T-helper 1 cell (primary cell): Measurements from ENCODE around the gene LRRFIP1.

Experiments
- DNase-seq, 5 donors: peaks; one replicate each; pipeline ENCODE4 v3.0.0-alpha.2; 2012 to 2020

The LRRFIP1 gene

GRCh38 chr2:237623428-237624403 is 3.7 kb upstream of the LRRFIP1 start:
- DNase-seq: no peak

GRCh38 chr2:237624565-237624964 is 2.8 kb upstream of the LRRFIP1 start:
- DNase-seq: no peak

- no peak for DNase-seq
Measured at GRCh38 chr2:237625216-237625705, 2.1 kb upstream of the LRRFIP1 start.

- no peak for DNase-seq
Measured at GRCh38 chr2:237625777-237626176, 1.6 kb upstream of the LRRFIP1 start.

- DNase-seq: no peak
Measured at GRCh38 chr2:237626813-237627440, 460 bp upstream of the LRRFIP1 start.

- DNase-seq: no peak
Measured at GRCh38 chr2:237628247-237629187, 1.1 kb downstream of the LRRFIP1 start.

GRCh38 chr2:237629188-237629534 is 1.8 kb downstream of the LRRFIP1 start:
- DNase-seq: no peak

- no peak for DNase-seq
Measured at GRCh38 chr2:237629739-237630138, 2.4 kb downstream of the LRRFIP1 start.

GRCh38 chr2:237630216-237631000 is 3.0 kb downstream of the LRRFIP1 start:
- DNase-seq: no peak

- DNase-seq: no peak
Measured at GRCh38 chr2:237631007-237631785, 3.8 kb downstream of the LRRFIP1 start.

- no peak for DNase-seq
Measured at GRCh38 chr2:237631801-237632585, 4.6 kb downstream of the LRRFIP1 start.

GRCh38 chr2:237633061-237633561 is 5.7 kb downstream of the LRRFIP1 start:
- DNase-seq: no peak

- DNase-seq: no peak
Measured at GRCh38 chr2:237636578-237636977, 9.2 kb downstream of the LRRFIP1 start.

GRCh38 chr2:237637429-237638135 is 10.2 kb downstream of the LRRFIP1 start:
- DNase-seq: no peak

- no peak for DNase-seq
Measured at GRCh38 chr2:237638176-237638575, 10.8 kb downstream of the LRRFIP1 start.

- DNase-seq: no peak
Measured at GRCh38 chr2:237639052-237639835, 11.9 kb downstream of the LRRFIP1 start.

- no peak for DNase-seq
Measured at GRCh38 chr2:237639836-237640220, 12.4 kb downstream of the LRRFIP1 start.

- DNase-seq: no peak
Measured at GRCh38 chr2:237640493-237640998, 13.2 kb downstream of the LRRFIP1 start.
